Heart right ventricle (tissue), 16 donors: ENCODE measurements around the gene ZNF248. TPM values are rescaled to one million over a fixed set of nuclear protein-coding genes. Genes with fewer than 3 reads are reported as not detected.

Experiments used
- ATAC-seq, 8 donors: fragments of 200-7000 bp; cut with Tn5 transposase; one replicate each; pipeline ENCODE4 v1.9.1; 2020; ENCODE audit warnings: mild to moderate bottlenecking in 8 of 8, moderate library complexity in 8 of 8, moderate number of reproducible peaks in 1 of 8
- DNase-seq, 2 donors: peaks; one replicate each; pipeline ENCODE4 v3.0.0-alpha.2; 2020
- H3K27ac ChIP-seq, 10 donors: fragments of 200-600 bp; sonication (generic) in 2 of 10; one replicate each; pipeline versions ENCODE4 v1.5.0 to v1.8.0; 2020 to 2022; ENCODE audit warnings: mild to moderate bottlenecking in 3 of 10
- H3K27me3 ChIP-seq, 7 donors: fragments of 200-600 bp; one replicate each; pipeline ENCODE4 v1.8.0; 2021 to 2022; ENCODE audit warnings: mild to moderate bottlenecking in 2 of 7
- H3K36me3 ChIP-seq, 9 donors: fragments of 200-600 bp; sonication (generic) in 1 of 9; one replicate each; pipeline versions ENCODE4 v1.5.0 to v1.8.0; 2020 to 2022; ENCODE audit warnings: mild to moderate bottlenecking in 2 of 9
- H3K4me1 ChIP-seq, 9 donors: fragments of 200-600 bp; sonication (generic) in 1 of 9; one replicate each; pipeline versions ENCODE4 v1.5.0 to v1.8.0; 2020 to 2022; ENCODE audit warnings: mild to moderate bottlenecking in 4 of 9
- H3K4me3 ChIP-seq, 10 donors: fragments of 200-600 bp; sonication (generic) in 2 of 10; one replicate each; pipeline versions ENCODE4 v1.5.0 to v1.8.0; 2020 to 2022; ENCODE audit warnings: mild to moderate bottlenecking in 7 of 10, moderate library complexity in 2 of 10
- H3K9me3 ChIP-seq, 11 donors: fragments of 200-600 bp in 10 of 11; sonication (generic) in 2 of 11; one replicate each; pipeline versions ENCODE4 v1.5.0 to v1.8.0; 2013 to 2022; ENCODE audit warnings: mild to moderate bottlenecking in 2 of 11, control low read depth in 1 of 11, moderate library complexity in 1 of 11
- WGBS, 2 donors: extraction: QIAGEN DNeasy Blood & Tissue Kit; methylation state at CpG; one replicate each; pipeline ENCODE4 v1.1.7; 2013; ENCODE audit warnings: inconsistent platforms in 1 of 2; 5-methylcytosine and 5-hydroxymethylcytosine counted together
- intact Hi-C, 10 donors: fragments of 100-400 bp; cut with DNase I; formaldehyde crosslinking; loops; one replicate each; pipeline versions ENCODE4 v1.11.1 to v1.14.2; 2022
- polyA plus RNA-seq, 2 donors: library from polyadenylated mRNA; stranded (reverse); fragments of 200-250 nt; gene quantifications; one replicate each; pipeline ENCODE4 v1.2.3, GENCODE V29; 2013
- total RNA-seq, 10 donors: library from RNA; stranded (reverse); fragmentation: NEBNext Ultra II Directional in 3 of 10; extraction: Animal tissue kit (Norgen Biotek cat#: 25700) in 3 of 10; gene quantifications; one replicate each; pipeline versions ENCODE4 v1.2.1 to v1.2.4, GENCODE V29; 2021 to 2023
- TF ChIP-seq, protein P1 (sequence below), 9 donors: fragments of 200-600 bp; sonication (generic) in 2 of 9; IDR thresholded peaks; one replicate each; pipeline versions ENCODE4 v1.5.0 to v1.8.0; 2021 to 2022; ENCODE audit warnings: antibody characterized with exemption in 9 of 9, mild to moderate bottlenecking in 5 of 9, moderate library complexity in 1 of 9
- donor health status: Arrhythmogenic right ventricular cardiomyopathy.
- donor health status: ischemic (EF 13 %, LVEDD 7.1; RV severe dilation, severe dysfunction).
- donor health status: healthy with polysubstance abuse.
- donor health status: DM: no; HTN: yes; CAD: no.
- donor health status: DM: no; HTN: no; CAD: no.
- donor health status: ischemic (EF 25% LVEDD 6.9; RV normal size, moderate dysfunction).
- donor health status: ischemic (EF 25% LVEDD 5.7; RV mildly dilated, moderate dysfunction).
- donor health status: healthy.
- donor health status: DM: yes; HTN: yes; CAD: no.
- donor health status: Ischemic cardiomyopathy.
- donor health status: ischemic (EF 35%, LVEDD 5.7; RV mildly dilated, moderate dysfunction).
- donor health status: nonischemic (EF 11% LVEDD 7.7; RV severe dilation, severe dysfunction).
- donor health status: DM: yes; HTN: yes; CAD: no.
- donor health status: PGD.
- donor health status: ischemic (EF 29% LVEDD 5.4; RV normal size, mild dysfunction).
- donor health status: nonischemic (EF 23%, LVEDD 6.1; RV moderate dilation, normal function).

Gene ZNF248
- total and polyA plus RNA-seq, 12 donors, result 3.8 to 13.9 (median 8.8) TPM

DNA sequence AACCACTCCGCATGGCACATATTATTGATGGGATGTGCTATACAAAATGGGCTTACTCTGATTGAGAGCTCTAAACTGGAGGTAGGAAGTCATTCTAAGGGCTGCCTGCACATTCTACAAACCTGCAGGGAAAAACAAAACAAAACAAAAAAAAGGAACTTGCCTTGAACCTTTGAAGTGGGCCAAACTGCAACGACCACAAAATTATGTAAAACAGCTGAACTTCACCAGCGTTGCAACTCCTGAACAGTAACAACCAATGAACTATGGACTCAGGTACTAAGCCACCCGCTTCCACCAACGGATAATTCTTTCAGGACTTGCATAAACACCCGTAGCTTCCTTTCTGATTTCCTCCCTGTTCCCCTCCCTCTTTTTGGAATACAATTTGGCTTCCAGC is 80.4 kb downstream of the ZNF248 start:
- H3K4me1 ChIP-seq, result no peaks in the 10 kb centered on the region
- no peaks in the 10 kb centered on the region for H3K27me3 ChIP-seq
- peaks cover 0 to 31% (median 7%) of the 10 kb centered on the region in 11 donors for H3K9me3 ChIP-seq
- H3K36me3 ChIP-seq, result no peaks in the 10 kb centered on the region
- ATAC-seq (no peak), DNase-seq (no peak)
- intact Hi-C loops, result no loop called here
- H3K27ac ChIP-seq, result no peak overlapping the region
- TF ChIP-seq, protein P1, sequence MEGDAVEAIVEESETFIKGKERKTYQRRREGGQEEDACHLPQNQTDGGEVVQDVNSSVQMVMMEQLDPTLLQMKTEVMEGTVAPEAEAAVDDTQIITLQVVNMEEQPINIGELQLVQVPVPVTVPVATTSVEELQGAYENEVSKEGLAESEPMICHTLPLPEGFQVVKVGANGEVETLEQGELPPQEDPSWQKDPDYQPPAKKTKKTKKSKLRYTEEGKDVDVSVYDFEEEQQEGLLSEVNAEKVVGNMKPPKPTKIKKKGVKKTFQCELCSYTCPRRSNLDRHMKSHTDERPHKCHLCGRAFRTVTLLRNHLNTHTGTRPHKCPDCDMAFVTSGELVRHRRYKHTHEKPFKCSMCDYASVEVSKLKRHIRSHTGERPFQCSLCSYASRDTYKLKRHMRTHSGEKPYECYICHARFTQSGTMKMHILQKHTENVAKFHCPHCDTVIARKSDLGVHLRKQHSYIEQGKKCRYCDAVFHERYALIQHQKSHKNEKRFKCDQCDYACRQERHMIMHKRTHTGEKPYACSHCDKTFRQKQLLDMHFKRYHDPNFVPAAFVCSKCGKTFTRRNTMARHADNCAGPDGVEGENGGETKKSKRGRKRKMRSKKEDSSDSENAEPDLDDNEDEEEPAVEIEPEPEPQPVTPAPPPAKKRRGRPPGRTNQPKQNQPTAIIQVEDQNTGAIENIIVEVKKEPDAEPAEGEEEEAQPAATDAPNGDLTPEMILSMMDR (IDR thresholded peaks at IDR 0.05), result no peak
- WGBS, 2 donors, result 85 to 86% methylated on average over 6 of the region's 6 CpGs
- H3K4me3 ChIP-seq, result no peak overlapping the region

DNA sequence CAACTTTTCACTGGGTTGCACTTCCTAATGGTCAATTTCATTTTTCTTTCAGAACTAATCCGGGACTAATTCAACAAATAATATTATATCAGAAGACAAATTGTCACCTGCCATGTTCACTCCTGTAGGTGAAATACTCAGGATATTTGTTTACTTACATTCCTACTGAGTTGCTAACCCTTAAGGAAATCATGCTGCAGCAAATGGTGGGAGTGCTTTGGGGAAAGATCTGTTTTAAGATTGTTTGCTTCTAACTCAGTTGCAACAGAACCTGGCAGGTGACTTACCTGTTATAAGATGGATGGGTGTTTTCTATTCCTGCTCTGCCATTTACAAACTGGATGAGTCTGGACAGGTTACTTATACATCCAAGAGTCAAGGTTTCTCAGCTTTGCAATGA is 81.8 kb downstream of the ZNF248 start:
- no peaks in the 10 kb centered on the region for H3K36me3 ChIP-seq
- intact Hi-C loops, result no loop called here
- ATAC-seq (no peak), DNase-seq (no peak)
- TF ChIP-seq, protein P1 (IDR thresholded peaks at IDR 0.05), result no peak
- no peak overlapping the region for H3K4me3 ChIP-seq
- peaks cover 0 to 19% (median 2%) of the 10 kb centered on the region in 11 donors for H3K9me3 ChIP-seq
- H3K27ac ChIP-seq, result no peak overlapping the region
- WGBS, 2 donors, result 91 to 92% methylated on average over 1 of the region's 1 CpG
- no peaks in the 10 kb centered on the region for H3K4me1 ChIP-seq
- no peaks in the 10 kb centered on the region for H3K27me3 ChIP-seq

- no peak for DNase-seq
- 69 to 72% methylated on average over 5 of the region's 5 CpGs for WGBS, 2 donors
- Histone ChIP-seq H3K4me3 (no peak overlapping the region), H3K36me3 (no peaks in the 10 kb centered on the region), H3K27me3 (no peaks in the 10 kb centered on the region), H3K4me1 (no peaks in the 10 kb centered on the region), H3K9me3 (peaks cover 0 to 15% (median 0%) of the 10 kb centered on the region in 11 donors), H3K27ac (no peak overlapping the region)
- TF ChIP-seq, protein P1 (IDR thresholded peaks at IDR 0.05), result no peak
- intact Hi-C loops, result no loop called here
- ATAC-seq, result no peak
Measured at GRCh38 chr10:37774351-37774750, 83.1 kb downstream of the ZNF248 start.

DNA sequence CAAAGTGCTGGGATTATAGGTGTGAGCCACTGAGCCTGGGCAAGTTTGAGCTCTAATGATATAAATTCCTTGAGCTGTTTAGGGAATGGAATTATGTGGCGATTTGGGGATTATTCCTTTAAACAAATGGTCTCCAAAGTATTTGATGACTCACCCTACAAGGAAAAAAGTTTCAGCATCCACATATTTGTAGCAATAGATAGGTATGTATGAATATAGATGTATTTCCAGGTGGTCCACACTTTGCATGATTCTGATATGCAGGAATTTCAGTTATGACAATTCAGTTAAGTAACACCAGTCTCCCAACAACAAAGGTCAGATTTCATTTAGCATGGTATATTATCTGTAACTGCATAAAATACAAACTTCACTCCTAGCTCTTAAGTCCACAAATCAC is 92.2 kb downstream of the ZNF248 start:
- intact Hi-C loops, result no loop called here
- no peak for ATAC-seq
- no peaks in the 10 kb centered on the region for H3K36me3 ChIP-seq
- no peak for DNase-seq
- TF ChIP-seq, protein P1 (IDR thresholded peaks at IDR 0.05), result no peak
- H3K4me3 ChIP-seq, result no peak overlapping the region
- H3K9me3 ChIP-seq, result peaks cover 0 to 68% (median 17%) of the 10 kb centered on the region in 11 donors
- no peak overlapping the region for H3K27ac ChIP-seq
- no peaks in the 10 kb centered on the region for H3K27me3 ChIP-seq
- no peaks in the 10 kb centered on the region for H3K4me1 ChIP-seq
- 64 to 76% methylated on average over 1 of the region's 1 CpG for WGBS, 2 donors
